Measurements from ENCODE around the gene TLN1.

Gene TLN1

GRCh38 chr9:35730486-35730854, 1.5 kb downstream of the TLN1 start:
- TF ChIP-seq GABPA (IDR thresholded peaks at IDR 0.05; ENCODE audit: low read depth) (no peak), SPI1 (IDR thresholded peaks at IDR 0.05; ENCODE audit: borderline replicate concordance, low read depth) (no peak), REST (IDR thresholded peaks at IDR 0.05; ENCODE audit: insufficient replicate concordance, low read depth) (no peak), POLR2AphosphoS5 (IDR thresholded peaks at IDR 0.05; ENCODE audit: low read depth) (no peak), CTCF (IDR thresholded peaks at IDR 0.05; ENCODE audit: insufficient read depth, low read length) (no peak)
- DNase-seq (ENCODE audit: low read depth in 1 of 2, low spot score in 1 of 2) = no peak
- Histone ChIP-seq H3K27me3 (ENCODE audit: insufficient read depth, poor library complexity, severe bottlenecking) (no peaks in the 10 kb centered on the region), H3K27ac (replicated peaks) (peak overlapping the region; percentile 82), H3K4me3 (replicated peaks; ENCODE audit: insufficient read depth, low read length) (peak overlapping the region; percentile 83)

- H3K27me3 ChIP-seq (ENCODE audit: insufficient read depth, poor library complexity, severe bottlenecking) = no peaks in the 10 kb centered on the region
- H3K27ac ChIP-seq (replicated peaks) = peak overlapping the region; percentile 82
- TF ChIP-seq SPI1 (IDR thresholded peaks at IDR 0.05; ENCODE audit: borderline replicate concordance, low read depth) (peak; percentile 56; the same call in 1 of the 2 replicates), REST (IDR thresholded peaks at IDR 0.05; ENCODE audit: insufficient replicate concordance, low read depth) (no peak), CTCF (IDR thresholded peaks at IDR 0.05; ENCODE audit: insufficient read depth, low read length) (peak; percentile 32), POLR2AphosphoS5 (IDR thresholded peaks at IDR 0.05; ENCODE audit: low read depth) (no peak), GABPA (IDR thresholded peaks at IDR 0.05; ENCODE audit: low read depth) (no peak)
- DNase-seq (ENCODE audit: low read depth in 1 of 2, low spot score in 1 of 2) = peak; percentile 54 to 68
- peak overlapping the region; percentile 83 for H3K4me3 ChIP-seq (replicated peaks; ENCODE audit: insufficient read depth, low read length)
These were observed 2.1 kb downstream of the TLN1 start for GRCh38 chr9:35729700-35730485.

- peak overlapping the region; percentile 68; the same call in 1 of the 2 replicates for H3K27ac ChIP-seq (replicated peaks)
- TF ChIP-seq CTCF (IDR thresholded peaks at IDR 0.05; ENCODE audit: insufficient read depth, low read length) = no peak
- no peak for TF ChIP-seq SPI1 (IDR thresholded peaks at IDR 0.05; ENCODE audit: borderline replicate concordance, low read depth)
- TF ChIP-seq POLR2AphosphoS5 (IDR thresholded peaks at IDR 0.05; ENCODE audit: low read depth) = no peak
- no peak for TF ChIP-seq REST (IDR thresholded peaks at IDR 0.05; ENCODE audit: insufficient replicate concordance, low read depth)
- no peak for TF ChIP-seq GABPA (IDR thresholded peaks at IDR 0.05; ENCODE audit: low read depth)
- no peaks in the 10 kb centered on the region for H3K27me3 ChIP-seq (ENCODE audit: insufficient read depth, poor library complexity, severe bottlenecking)
- H3K4me3 ChIP-seq (replicated peaks; ENCODE audit: insufficient read depth, low read length) = peak overlapping the region; percentile 39
- DNase-seq (ENCODE audit: low read depth in 1 of 2, low spot score in 1 of 2) = no peak
These were observed 2.9 kb downstream of the TLN1 start for GRCh38 chr9:35729101-35729500.
